Measurements from ENCODE around the gene ATRX.
"Not testable (repeated sequence)": the region's sequence is repeated elsewhere in the genome, so short reads cannot be mapped to it uniquely, and the experiment has no call there.

The ATRX gene

GRCh38 chrX:77731821-77732419 is 54.1 kb downstream of the ATRX start:
- Histone ChIP-seq H3K4me1 (ENCODE audit: insufficient read depth, low read length) (no peaks in the 10 kb centered on the region), H3K27ac (ENCODE audit: low read depth, low read length) (no peak overlapping the region), H3K36me3 (ENCODE audit: insufficient read depth, low read length) (no peaks in the 10 kb centered on the region), H3K9me3 (ENCODE audit: insufficient read depth, low read depth, low read length) (no peaks in the 10 kb centered on the region), H3K4me3 (ENCODE audit: low read length) (no peak overlapping the region), H3K27me3 (ENCODE audit: insufficient read depth, low read length) (no peaks in the 10 kb centered on the region), H3K9ac (ENCODE audit: low read depth, low read length) (no peak overlapping the region)
- WGBS = 78% methylated on average over 7 of the region's 7 CpGs

GRCh38 chrX:77726095-77726494 is 59.9 kb downstream of the ATRX start:
- not testable (repeated sequence) for H3K4me1 ChIP-seq (ENCODE audit: insufficient read depth, low read length); H3K9me3 ChIP-seq (ENCODE audit: insufficient read depth, low read depth, low read length); H3K27me3 ChIP-seq (ENCODE audit: insufficient read depth, low read length); H3K4me3 ChIP-seq (ENCODE audit: low read length); H3K9ac ChIP-seq (ENCODE audit: low read depth, low read length); H3K36me3 ChIP-seq (ENCODE audit: insufficient read depth, low read length); H3K27ac ChIP-seq (ENCODE audit: low read depth, low read length)
- 100% methylated on average over 2 of the region's 3 CpGs for WGBS

DNA sequence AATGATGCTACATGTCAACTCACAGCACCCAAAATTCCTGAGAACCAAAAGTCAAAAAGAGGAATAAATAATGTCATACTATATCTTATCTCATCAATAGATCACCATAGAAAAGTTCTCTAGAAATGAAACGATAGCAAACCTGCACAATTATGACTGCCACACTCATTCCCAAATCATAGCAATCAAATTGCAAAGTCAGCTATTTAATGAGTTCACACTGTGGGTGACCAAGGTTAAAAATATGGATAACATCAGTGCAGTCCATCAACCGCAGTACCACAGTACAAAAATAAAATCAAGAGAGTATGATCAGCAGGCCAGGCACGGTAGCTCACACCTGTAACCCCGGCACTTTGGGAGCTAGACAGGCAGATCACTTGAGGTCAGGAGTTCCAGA is 62.3 kb downstream of the ATRX start:
- WGBS = 93% methylated on average over 4 of the region's 4 CpGs

GRCh38 chrX:77719388-77719787 is 66.6 kb downstream of the ATRX start:
- Histone ChIP-seq H3K9ac (ENCODE audit: low read depth, low read length) (no peak overlapping the region), H3K36me3 (ENCODE audit: insufficient read depth, low read length) (peaks cover 20% of the 10 kb centered on the region), H3K4me1 (ENCODE audit: insufficient read depth, low read length) (no peaks in the 10 kb centered on the region), H3K27ac (ENCODE audit: low read depth, low read length) (no peak overlapping the region), H3K27me3 (ENCODE audit: insufficient read depth, low read length) (no peaks in the 10 kb centered on the region), H3K4me3 (ENCODE audit: low read length) (no peak overlapping the region), H3K9me3 (ENCODE audit: insufficient read depth, low read depth, low read length) (no peaks in the 10 kb centered on the region)
- WGBS = 98% methylated on average over 2 of the region's 4 CpGs

More for the DNA sequence above, 62.3 kb downstream of the ATRX start:
- H3K9ac ChIP-seq (ENCODE audit: low read depth, low read length) = no peak overlapping the region
- no peaks in the 10 kb centered on the region for H3K4me1 ChIP-seq (ENCODE audit: insufficient read depth, low read length)
- no peaks in the 10 kb centered on the region for H3K36me3 ChIP-seq (ENCODE audit: insufficient read depth, low read length)
- H3K27me3 ChIP-seq (ENCODE audit: insufficient read depth, low read length) = no peaks in the 10 kb centered on the region
- H3K27ac ChIP-seq (ENCODE audit: low read depth, low read length) = no peak overlapping the region
- H3K4me3 ChIP-seq (ENCODE audit: low read length) = no peak overlapping the region
- H3K9me3 ChIP-seq (ENCODE audit: insufficient read depth, low read depth, low read length) = no peaks in the 10 kb centered on the region

DNA sequence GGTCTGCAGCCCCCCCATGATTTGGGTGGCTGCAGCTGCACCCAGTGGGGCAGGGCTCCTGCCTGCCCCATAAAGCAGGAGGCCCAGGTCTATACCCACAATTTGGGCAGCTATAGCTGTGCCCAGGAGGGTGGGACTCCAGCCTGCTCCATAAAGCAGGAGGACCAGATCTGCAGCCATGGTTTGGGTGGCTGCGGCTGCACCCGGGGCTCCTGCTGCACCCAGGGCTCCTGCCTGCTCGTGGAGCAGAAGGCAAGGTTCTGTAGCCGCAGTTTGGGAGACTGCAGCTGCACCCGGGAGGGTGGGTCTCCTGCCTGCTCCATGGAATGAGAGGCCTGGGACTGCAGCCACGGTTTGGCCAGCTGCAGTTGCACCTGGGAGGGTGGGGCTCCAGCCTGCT is 81.1 kb downstream of the ATRX start:
- no peaks in the 10 kb centered on the region for H3K4me1 ChIP-seq (ENCODE audit: insufficient read depth, low read length)
- WGBS = 96% methylated on average over 6 of the region's 6 CpGs
- no peak overlapping the region for H3K27ac ChIP-seq (ENCODE audit: low read depth, low read length)
- H3K27me3 ChIP-seq (ENCODE audit: insufficient read depth, low read length) = no peaks in the 10 kb centered on the region
- peaks cover 18% of the 10 kb centered on the region; the same call in 1 of the 2 replicates for H3K36me3 ChIP-seq (ENCODE audit: insufficient read depth, low read length)
- H3K9me3 ChIP-seq (ENCODE audit: insufficient read depth, low read depth, low read length) = no peaks in the 10 kb centered on the region
- H3K9ac ChIP-seq (ENCODE audit: low read depth, low read length) = no peak overlapping the region
- no peak overlapping the region for H3K4me3 ChIP-seq (ENCODE audit: low read length)

DNA sequence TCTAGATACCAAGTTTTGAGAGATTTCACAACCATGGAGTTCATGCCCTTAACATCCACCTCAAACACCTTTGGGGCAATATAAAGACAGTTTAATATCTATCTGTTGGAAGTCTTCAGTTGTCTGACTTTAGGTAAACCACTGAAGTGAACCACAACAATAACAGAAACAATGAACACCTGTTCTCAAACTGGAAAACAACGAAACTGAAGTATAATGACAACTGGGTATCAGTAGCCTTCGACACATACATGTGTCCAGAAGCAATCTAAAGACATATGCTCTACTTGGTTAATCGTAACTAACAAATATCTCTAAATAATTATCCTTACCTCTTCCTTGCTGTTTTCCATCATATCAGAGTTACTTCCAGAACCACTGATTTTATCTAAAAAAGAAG is 87.8 kb downstream of the ATRX start:
- Histone ChIP-seq H3K4me1 (ENCODE audit: insufficient read depth, low read length) (no peaks in the 10 kb centered on the region), H3K27ac (ENCODE audit: low read depth, low read length) (no peak overlapping the region)
- 97% methylated on average over 3 of the region's 3 CpGs for WGBS

GRCh38 chrX:77694491-77694890 is 91.5 kb downstream of the ATRX start:
- no peak overlapping the region for H3K4me3 ChIP-seq (ENCODE audit: low read length)
- no peaks in the 10 kb centered on the region for H3K9me3 ChIP-seq (ENCODE audit: insufficient read depth, low read depth, low read length)
- H3K27me3 ChIP-seq (ENCODE audit: insufficient read depth, low read length) = no peaks in the 10 kb centered on the region
- no peak overlapping the region for H3K27ac ChIP-seq (ENCODE audit: low read depth, low read length)
- H3K4me1 ChIP-seq (ENCODE audit: insufficient read depth, low read length) = no peaks in the 10 kb centered on the region
- no peak overlapping the region for H3K9ac ChIP-seq (ENCODE audit: low read depth, low read length)
- H3K36me3 ChIP-seq (ENCODE audit: insufficient read depth, low read length) = peaks cover 70% of the 10 kb centered on the region

More for the DNA sequence above, 87.8 kb downstream of the ATRX start:
- Histone ChIP-seq H3K36me3 (ENCODE audit: insufficient read depth, low read length) (peaks cover 43% of the 10 kb centered on the region), H3K9ac (ENCODE audit: low read depth, low read length) (no peak overlapping the region), H3K4me3 (ENCODE audit: low read length) (no peak overlapping the region), H3K27me3 (ENCODE audit: insufficient read depth, low read length) (no peaks in the 10 kb centered on the region), H3K9me3 (ENCODE audit: insufficient read depth, low read depth, low read length) (no peaks in the 10 kb centered on the region)

DNA sequence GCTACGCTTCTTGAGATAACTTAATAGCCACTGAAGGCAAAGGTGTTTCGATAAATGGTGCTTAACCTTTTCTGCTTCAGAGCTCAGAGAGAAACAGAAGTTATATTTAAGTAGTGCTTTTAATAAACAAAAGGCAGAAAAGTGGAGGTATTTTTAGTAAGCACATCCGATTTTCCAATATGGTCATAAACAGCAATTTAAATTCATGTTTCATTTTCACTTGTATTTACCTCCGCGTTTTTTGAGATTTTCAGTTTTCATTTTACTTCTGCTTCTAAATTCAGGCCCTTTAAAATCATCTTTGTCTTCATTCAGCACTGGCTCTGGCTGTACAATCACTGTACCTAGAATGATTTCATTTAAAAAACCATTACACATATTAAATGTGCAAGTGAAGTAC is 92.4 kb downstream of the ATRX start:
- no peaks in the 10 kb centered on the region for H3K9me3 ChIP-seq (ENCODE audit: insufficient read depth, low read depth, low read length)
- no peaks in the 10 kb centered on the region for H3K27me3 ChIP-seq (ENCODE audit: insufficient read depth, low read length)
- no peak overlapping the region for H3K27ac ChIP-seq (ENCODE audit: low read depth, low read length)
- no peaks in the 10 kb centered on the region for H3K4me1 ChIP-seq (ENCODE audit: insufficient read depth, low read length)
- no peak overlapping the region for H3K4me3 ChIP-seq (ENCODE audit: low read length)
- WGBS = 87% methylated on average over 5 of the region's 5 CpGs
- H3K36me3 ChIP-seq (ENCODE audit: insufficient read depth, low read length) = peaks cover 79% of the 10 kb centered on the region
- H3K9ac ChIP-seq (ENCODE audit: low read depth, low read length) = no peak overlapping the region

DNA sequence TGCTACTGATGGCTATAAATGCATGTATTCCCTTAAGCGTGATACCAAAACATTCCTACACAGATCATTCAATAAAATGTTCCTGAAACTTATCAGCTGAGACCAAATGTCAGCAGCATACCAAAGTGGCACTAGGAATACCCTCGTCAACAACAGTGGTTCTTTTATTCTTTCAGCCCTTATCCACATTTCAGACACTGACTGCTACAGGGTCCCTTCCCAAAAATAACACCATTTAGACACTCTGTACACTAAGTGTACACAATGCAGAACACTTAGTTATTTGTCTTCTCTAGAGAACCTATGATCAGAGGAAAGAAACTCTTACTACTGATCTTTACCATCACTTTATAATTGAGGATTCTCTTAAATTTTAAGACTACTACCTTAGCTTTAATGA is 94.1 kb downstream of the ATRX start:
- WGBS = 94% methylated on average over 2 of the region's 2 CpGs
- no peak overlapping the region for H3K9ac ChIP-seq (ENCODE audit: low read depth, low read length)
- H3K36me3 ChIP-seq (ENCODE audit: insufficient read depth, low read length) = peaks cover 77% of the 10 kb centered on the region
- no peaks in the 10 kb centered on the region for H3K4me1 ChIP-seq (ENCODE audit: insufficient read depth, low read length)
- no peaks in the 10 kb centered on the region for H3K27me3 ChIP-seq (ENCODE audit: insufficient read depth, low read length)
- H3K9me3 ChIP-seq (ENCODE audit: insufficient read depth, low read depth, low read length) = no peaks in the 10 kb centered on the region
- H3K4me3 ChIP-seq (ENCODE audit: low read length) = no peak overlapping the region
- no peak overlapping the region for H3K27ac ChIP-seq (ENCODE audit: low read depth, low read length)

GRCh38 chrX:77689376-77689775 is 96.6 kb downstream of the ATRX start:
- Histone ChIP-seq H3K36me3 (ENCODE audit: insufficient read depth, low read length) (peaks cover 73% of the 10 kb centered on the region), H3K27ac (ENCODE audit: low read depth, low read length) (no peak overlapping the region)
- WGBS = 93% methylated on average over 1 of the region's 1 CpG

DNA sequence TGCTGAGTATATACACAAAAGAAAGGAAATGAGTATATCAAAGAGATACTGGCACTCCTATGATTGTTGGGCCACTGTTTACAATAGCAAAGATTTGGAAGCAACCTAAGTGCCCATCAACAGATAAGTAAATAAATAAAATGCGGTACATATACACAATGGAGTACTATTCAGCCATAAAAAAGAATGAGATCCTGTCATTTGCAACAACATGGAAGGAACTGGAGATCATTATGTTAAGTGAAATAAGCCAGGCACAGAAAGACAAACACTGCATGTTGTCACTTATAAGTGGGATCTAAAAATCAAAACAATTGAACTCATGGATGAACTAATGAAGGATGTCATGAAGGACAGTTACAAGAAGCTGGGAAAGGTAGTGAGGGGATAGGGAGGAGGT is 100.3 kb downstream of the ATRX start:
- peaks cover 67% of the 10 kb centered on the region for H3K36me3 ChIP-seq (ENCODE audit: insufficient read depth, low read length)
- not testable (repeated sequence) for H3K9me3 ChIP-seq (ENCODE audit: insufficient read depth, low read depth, low read length); H3K4me1 ChIP-seq (ENCODE audit: insufficient read depth, low read length); H3K4me3 ChIP-seq (ENCODE audit: low read length); H3K27me3 ChIP-seq (ENCODE audit: insufficient read depth, low read length); H3K9ac ChIP-seq (ENCODE audit: low read depth, low read length); H3K27ac ChIP-seq (ENCODE audit: low read depth, low read length)
- WGBS = no CpG with 5 or more reads among the region's 1 CpG

More at GRCh38 chrX:77689376-77689775, 96.6 kb downstream of the ATRX start:
- Histone ChIP-seq H3K9ac (ENCODE audit: low read depth, low read length) (no peak overlapping the region), H3K4me3 (ENCODE audit: low read length) (no peak overlapping the region), H3K27me3 (ENCODE audit: insufficient read depth, low read length) (no peaks in the 10 kb centered on the region), H3K4me1 (ENCODE audit: insufficient read depth, low read length) (no peaks in the 10 kb centered on the region), H3K9me3 (ENCODE audit: insufficient read depth, low read depth, low read length) (no peaks in the 10 kb centered on the region)

DNA sequence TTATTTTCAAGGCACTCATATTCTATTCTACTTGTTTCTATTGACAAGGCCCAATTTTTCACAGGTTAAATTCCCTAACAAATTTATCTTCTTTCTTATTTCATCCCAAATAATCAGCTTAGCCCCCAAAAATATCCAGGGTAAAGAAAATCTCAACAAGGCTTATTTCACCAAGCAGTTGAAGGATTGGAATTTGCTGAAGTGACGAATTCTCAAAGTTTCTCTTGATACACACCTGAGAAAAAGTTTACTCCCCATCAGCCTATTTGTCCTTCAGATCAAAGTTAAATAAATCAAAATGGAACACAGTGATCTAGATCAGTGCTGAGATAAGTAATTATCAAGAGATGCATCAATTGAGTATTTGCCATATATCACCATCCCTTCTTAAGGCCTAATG is 106.9 kb downstream of the ATRX start:
- Histone ChIP-seq H3K36me3 (ENCODE audit: insufficient read depth, low read length) (peaks cover 43% of the 10 kb centered on the region), H3K27ac (ENCODE audit: low read depth, low read length) (no peak overlapping the region), H3K9ac (ENCODE audit: low read depth, low read length) (no peak overlapping the region), H3K9me3 (ENCODE audit: insufficient read depth, low read depth, low read length) (no peaks in the 10 kb centered on the region), H3K4me3 (ENCODE audit: low read length) (no peak overlapping the region), H3K4me1 (ENCODE audit: insufficient read depth, low read length) (no peaks in the 10 kb centered on the region), H3K27me3 (ENCODE audit: insufficient read depth, low read length) (no peaks in the 10 kb centered on the region)
- WGBS = 83% methylated on average over 1 of the region's 1 CpG
